Measurements from ENCODE around the gene KRTAP5-5. TPM values are rescaled to one million over a fixed set of nuclear protein-coding genes. Genes with fewer than 3 reads are reported as not detected.

KRTAP5-5 gene
- total RNA-seq, 1 experiment from 2014 or later: not detected

- ChIA-PET CTCF (no interaction called here), POLR2A (ENCODE audit: low non-redundant PET) (no interaction called here)
- Histone ChIP-seq H3K4me1 (ENCODE audit: insufficient read depth, low read length, poor library complexity, severe bottlenecking) (no peaks in the 10 kb centered on the region), H3K4me3 (ENCODE audit: low read depth, low read length, poor library complexity, severe bottlenecking) (no peak overlapping the region), H3K27ac (ENCODE audit: low read depth, low read length, poor library complexity, severe bottlenecking) (no peak overlapping the region), H3K36me3 (ENCODE audit: insufficient read depth, low read length, poor library complexity, severe bottlenecking) (no peaks in the 10 kb centered on the region), H3K27me3 (replicated peaks; ENCODE audit: insufficient read depth, low read depth, low read length, poor library complexity) (peaks cover 4% of the 10 kb centered on the region), H3K9me3 (ENCODE audit: low read depth, low read length, poor library complexity, severe bottlenecking) (no peaks in the 10 kb centered on the region)
- DNase-seq (ENCODE audit: low spot score): no peak
- TF ChIP-seq EZH2 (IDR thresholded peaks at IDR 0.05; ENCODE audit: borderline replicate concordance, low read depth, low read length, poor library complexity, severe bottlenecking) (no peak), CTCF (conservative IDR thresholded peaks at IDR 0.05; ENCODE audit: low read depth, low read length) (no peak)
- intact Hi-C loops (cut with micrococcal nuclease; ENCODE audit: unreplicated experiment): no loop called here
- BruUV-seq (replicated peaks): no TSS peak
Measured at GRCh38 chr11:1654388-1655167, 25.0 kb downstream of the KRTAP5-5 start.

DNA sequence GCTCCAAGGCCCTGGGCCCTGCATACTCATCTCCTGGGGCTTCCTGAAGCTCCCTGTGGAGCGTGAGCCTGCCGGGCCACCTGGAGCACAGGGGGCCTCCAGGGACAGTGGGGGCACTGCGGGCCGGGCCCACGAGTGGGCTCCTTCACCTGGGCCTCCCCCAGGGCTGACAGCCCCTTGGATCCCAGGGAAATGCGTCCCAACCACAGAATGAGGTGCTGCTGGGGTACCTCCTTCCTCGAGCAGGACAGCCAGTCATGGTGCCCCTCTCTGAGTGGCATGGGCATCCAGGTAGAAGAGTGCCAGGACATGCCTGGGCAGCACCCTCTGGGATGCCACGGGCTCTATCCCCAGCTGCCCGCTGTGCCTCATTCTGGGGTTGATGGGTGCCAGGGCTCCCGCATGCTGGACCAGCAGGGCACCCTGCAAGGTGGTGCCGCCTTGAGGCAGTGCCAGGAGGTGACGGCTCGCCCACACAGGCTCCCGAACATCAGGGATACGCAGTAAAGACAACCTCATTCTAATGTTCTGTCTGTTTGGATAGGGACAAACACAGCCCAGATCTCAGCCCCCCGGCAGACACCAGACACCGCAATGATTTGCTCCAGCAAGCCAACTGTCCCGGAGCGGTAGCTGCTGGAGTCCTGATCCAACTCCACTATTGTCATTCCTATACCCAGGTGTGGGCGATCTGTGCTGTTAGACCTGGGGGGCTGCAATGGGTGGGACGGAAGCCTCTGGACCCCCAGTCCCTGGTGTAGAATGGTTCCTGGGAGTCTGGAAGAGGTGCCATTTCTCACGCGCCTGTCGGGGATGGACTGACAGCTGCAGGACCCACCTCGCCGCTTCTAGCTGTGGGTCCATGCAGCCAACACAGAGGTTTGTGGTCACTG lies 25.8 kb downstream of the KRTAP5-5 start:
- POLR2A ChIA-PET (ENCODE audit: low non-redundant PET): no interaction called here
- Histone ChIP-seq H3K27ac (ENCODE audit: low read depth, low read length, poor library complexity, severe bottlenecking) (no peak overlapping the region), H3K9me3 (ENCODE audit: low read depth, low read length, poor library complexity, severe bottlenecking) (no peaks in the 10 kb centered on the region), H3K36me3 (ENCODE audit: insufficient read depth, low read length, poor library complexity, severe bottlenecking) (no peaks in the 10 kb centered on the region), H3K4me3 (ENCODE audit: low read depth, low read length, poor library complexity, severe bottlenecking) (no peak overlapping the region), H3K27me3 (replicated peaks; ENCODE audit: insufficient read depth, low read depth, low read length, poor library complexity) (peaks cover 10% of the 10 kb centered on the region), H3K4me1 (ENCODE audit: insufficient read depth, low read length, poor library complexity, severe bottlenecking) (no peaks in the 10 kb centered on the region)
- intact Hi-C loops (cut with micrococcal nuclease; ENCODE audit: unreplicated experiment): no loop called here
- BruUV-seq (replicated peaks): no TSS peak
- TF ChIP-seq CTCF (conservative IDR thresholded peaks at IDR 0.05; ENCODE audit: low read depth, low read length) (no peak), EZH2 (IDR thresholded peaks at IDR 0.05; ENCODE audit: borderline replicate concordance, low read depth, low read length, poor library complexity, severe bottlenecking) (no peak)
- CTCF ChIA-PET: no interaction called here
- DNase-seq (ENCODE audit: low spot score): no peak

DNA sequence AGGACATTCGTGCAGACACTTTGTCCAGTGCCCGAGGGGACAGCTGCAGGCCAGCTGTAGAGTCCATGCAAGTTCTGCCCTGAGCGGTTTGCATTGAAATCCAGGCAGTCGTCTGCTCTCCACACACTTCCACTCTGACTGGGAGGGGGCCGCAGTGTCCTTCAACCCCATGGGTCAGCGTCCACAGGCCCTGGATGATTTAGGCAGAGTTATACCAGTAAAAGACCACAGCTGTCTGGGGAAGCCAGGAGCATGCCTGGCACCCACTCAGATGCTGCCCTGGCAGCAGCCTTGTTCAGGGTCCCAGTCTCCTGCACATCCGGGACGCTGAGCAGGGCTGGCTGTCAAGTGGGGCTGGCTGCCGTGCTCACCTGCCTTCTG lies 26.5 kb downstream of the KRTAP5-5 start:
- no peak for DNase-seq (ENCODE audit: low spot score)
- CTCF ChIA-PET: no interaction called here
- no peak overlapping the region for H3K27ac ChIP-seq (ENCODE audit: low read depth, low read length, poor library complexity, severe bottlenecking)
- POLR2A ChIA-PET (ENCODE audit: low non-redundant PET): no interaction called here
- intact Hi-C loops (cut with micrococcal nuclease; ENCODE audit: unreplicated experiment): no loop called here
- no TSS peak for BruUV-seq (replicated peaks)
- no peaks in the 10 kb centered on the region for H3K4me1 ChIP-seq (ENCODE audit: insufficient read depth, low read length, poor library complexity, severe bottlenecking)
- no peaks in the 10 kb centered on the region for H3K36me3 ChIP-seq (ENCODE audit: insufficient read depth, low read length, poor library complexity, severe bottlenecking)
- H3K4me3 ChIP-seq (ENCODE audit: low read depth, low read length, poor library complexity, severe bottlenecking): no peak overlapping the region
- H3K27me3 ChIP-seq (replicated peaks; ENCODE audit: insufficient read depth, low read depth, low read length, poor library complexity): peaks cover 10% of the 10 kb centered on the region
- TF ChIP-seq EZH2 (IDR thresholded peaks at IDR 0.05; ENCODE audit: borderline replicate concordance, low read depth, low read length, poor library complexity, severe bottlenecking) (no peak), CTCF (conservative IDR thresholded peaks at IDR 0.05; ENCODE audit: low read depth, low read length) (no peak)
- H3K9me3 ChIP-seq (ENCODE audit: low read depth, low read length, poor library complexity, severe bottlenecking): no peaks in the 10 kb centered on the region

Data from A673 (cell line).